MCF 10A (cell line): ENCODE results near the gene CAPSL. TPM values are rescaled to one million over a fixed set of nuclear protein-coding genes. Genes with fewer than 3 reads are reported as not detected.
A peak's percentile ranks its signal among the peaks of the same experiment; 100 is the strongest.

Source experiments
- BruUV-seq: library from RNA; stranded (reverse); fragments of 400-500 nt; replicated peaks from 2 replicates; lab custom pipeline; 2021; lab: Mats Ljungman, UMichigan
- CTCF ChIA-PET: fragments of 300-600 bp; sonication (Branson Sonifier 250); formaldehyde crosslinking; extraction: SDS; loops from one replicate; lab custom pipeline; 2021; ENCODE audit warnings: antibody characterized with exemption, inconsistent platforms; lab: Yijun Ruan, JAX
- POLR2A ChIA-PET: fragments of 300-600, 350-650 bp; sonication (Branson Sonifier 250); formaldehyde crosslinking; extraction: SDS; loops from one replicate; lab custom pipeline; 2020; ENCODE audit warnings: antibody characterized with exemption, inconsistent platforms; lab: Yijun Ruan, JAX
- DNase-seq: peaks from one replicate; pipeline ENCODE4 v3.0.0-alpha.2; 2018; ENCODE audit not compliant: unreplicated experiment
- H3K27ac Mint-ChIP-seq: one replicate; pipeline ENCODE4 v1.8.0; 2022; ENCODE audit warnings: mild to moderate bottlenecking, low read depth, mixed read lengths; ENCODE audit not compliant: unreplicated experiment
- H3K27me3 Mint-ChIP-seq: one replicate; pipeline ENCODE4 v1.8.0; 2022; ENCODE audit warnings: mixed read lengths; ENCODE audit not compliant: insufficient read depth, unreplicated experiment
- H3K36me3 Mint-ChIP-seq: one replicate; pipeline ENCODE4 v1.8.0; 2022; ENCODE audit warnings: mild to moderate bottlenecking, moderate library complexity, mixed read lengths; ENCODE audit not compliant: insufficient read depth, unreplicated experiment
- H3K4me1 Mint-ChIP-seq: one replicate; pipeline ENCODE4 v1.8.0; 2022; ENCODE audit warnings: mixed read lengths; ENCODE audit not compliant: insufficient read depth, unreplicated experiment
- H3K4me3 Mint-ChIP-seq: one replicate; pipeline ENCODE4 v1.8.0; 2022; ENCODE audit warnings: mild to moderate bottlenecking, moderate library complexity, mixed read lengths; ENCODE audit not compliant: unreplicated experiment
- H3K9me3 Mint-ChIP-seq: one replicate; pipeline ENCODE4 v1.8.0; 2022; ENCODE audit warnings: mixed read lengths; ENCODE audit not compliant: unreplicated experiment
- intact Hi-C: fragments of 100-400 bp; cut with micrococcal nuclease; formaldehyde crosslinking; loops from 2 replicates; pipeline ENCODE4 v1.14.1; 2022
- total RNA-seq: library from RNA; stranded (reverse); gene quantifications from 2 replicates; pipeline ENCODE4 v1.2.3, GENCODE V29; 2022
- TF ChIP-seq, protein P1 (sequence below): fragments of 200-600 bp; IDR thresholded peaks from one replicate; pipeline ENCODE4 v1.8.0; 2022; ENCODE audit warnings: antibody characterized with exemption, mild to moderate bottlenecking; ENCODE audit not compliant: unreplicated experiment

CAPSL gene
- total RNA-seq, 1 experiment from 2014 or later, result not detected

DNA sequence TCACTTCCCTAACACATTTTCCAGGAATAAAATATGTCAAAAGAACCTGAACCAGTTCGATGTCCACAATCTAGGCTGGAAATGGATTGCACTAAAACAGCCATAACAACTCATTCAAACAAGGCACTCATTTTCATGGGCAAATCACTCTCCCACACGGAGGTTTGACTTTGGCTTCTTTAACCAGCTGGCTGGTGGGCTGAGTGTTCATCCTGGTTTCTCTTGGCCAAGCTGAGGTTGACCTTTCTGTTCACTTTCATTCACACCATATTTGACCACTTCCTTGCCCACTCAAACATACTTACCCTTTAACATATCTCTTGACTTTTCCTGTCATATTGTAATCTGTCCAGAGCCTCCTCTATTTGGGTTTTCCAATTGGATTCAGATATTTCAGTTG is 76.3 kb downstream of the CAPSL start:
- POLR2A ChIA-PET, result interaction anchor here (0.6 to 0.8 kb wide), 2 partner anchors 10 to 23 kb away, joined by 3 to 4 read pairs; no protein-coding TSS in a partner anchor
- Mint-ChIP-seq H3K9me3 (no peaks in the 10 kb centered on the region), H3K27me3 (no peaks in the 10 kb centered on the region), H3K4me3 (no peak overlapping the region), H3K36me3 (no peaks in the 10 kb centered on the region), H3K4me1 (peaks cover 10% of the 10 kb centered on the region), H3K27ac (peak overlapping the region; percentile 39)
- TF ChIP-seq, protein P1, sequence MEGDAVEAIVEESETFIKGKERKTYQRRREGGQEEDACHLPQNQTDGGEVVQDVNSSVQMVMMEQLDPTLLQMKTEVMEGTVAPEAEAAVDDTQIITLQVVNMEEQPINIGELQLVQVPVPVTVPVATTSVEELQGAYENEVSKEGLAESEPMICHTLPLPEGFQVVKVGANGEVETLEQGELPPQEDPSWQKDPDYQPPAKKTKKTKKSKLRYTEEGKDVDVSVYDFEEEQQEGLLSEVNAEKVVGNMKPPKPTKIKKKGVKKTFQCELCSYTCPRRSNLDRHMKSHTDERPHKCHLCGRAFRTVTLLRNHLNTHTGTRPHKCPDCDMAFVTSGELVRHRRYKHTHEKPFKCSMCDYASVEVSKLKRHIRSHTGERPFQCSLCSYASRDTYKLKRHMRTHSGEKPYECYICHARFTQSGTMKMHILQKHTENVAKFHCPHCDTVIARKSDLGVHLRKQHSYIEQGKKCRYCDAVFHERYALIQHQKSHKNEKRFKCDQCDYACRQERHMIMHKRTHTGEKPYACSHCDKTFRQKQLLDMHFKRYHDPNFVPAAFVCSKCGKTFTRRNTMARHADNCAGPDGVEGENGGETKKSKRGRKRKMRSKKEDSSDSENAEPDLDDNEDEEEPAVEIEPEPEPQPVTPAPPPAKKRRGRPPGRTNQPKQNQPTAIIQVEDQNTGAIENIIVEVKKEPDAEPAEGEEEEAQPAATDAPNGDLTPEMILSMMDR, result no peak
- intact Hi-C loops, result no loop called here
- BruUV-seq, result no TSS peak
- no peak for DNase-seq
- CTCF ChIA-PET, result interaction anchor here (1.4 kb wide), 1 partner anchor 8 kb away, joined by 3 read pairs; no protein-coding TSS in a partner anchor

DNA sequence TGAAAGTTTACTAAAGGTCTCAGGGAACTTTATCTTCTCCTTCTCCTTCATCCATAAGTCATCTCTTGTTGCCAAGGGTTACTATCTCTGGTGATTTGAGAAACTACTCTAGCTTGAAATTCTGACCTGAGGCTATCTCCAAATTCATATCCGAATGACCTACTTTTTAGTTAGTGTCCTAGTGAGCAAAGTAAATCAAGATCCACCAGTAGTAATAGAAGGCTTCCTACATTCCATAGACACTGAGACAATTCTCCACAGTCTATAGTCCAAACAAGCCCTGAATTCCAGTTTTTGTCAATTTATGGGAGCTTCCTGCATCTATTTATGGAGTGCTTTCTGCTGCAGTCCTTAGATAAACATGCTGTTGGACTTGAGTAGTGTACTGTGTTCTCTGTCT is 76.7 kb downstream of the CAPSL start:
- TF ChIP-seq, protein P1, result no peak
- POLR2A ChIA-PET, result interaction anchor here (0.6 to 0.8 kb wide), 2 partner anchors 11 to 24 kb away, joined by 3 to 4 read pairs; no protein-coding TSS in a partner anchor
- Mint-ChIP-seq H3K36me3 (no peaks in the 10 kb centered on the region), H3K9me3 (no peaks in the 10 kb centered on the region), H3K4me3 (no peak overlapping the region), H3K4me1 (peaks cover 14% of the 10 kb centered on the region), H3K27ac (peak overlapping the region; percentile 39), H3K27me3 (no peaks in the 10 kb centered on the region)
- CTCF ChIA-PET, result no interaction called here
- no peak for DNase-seq
- intact Hi-C loops, result no loop called here
- no TSS peak for BruUV-seq

DNA sequence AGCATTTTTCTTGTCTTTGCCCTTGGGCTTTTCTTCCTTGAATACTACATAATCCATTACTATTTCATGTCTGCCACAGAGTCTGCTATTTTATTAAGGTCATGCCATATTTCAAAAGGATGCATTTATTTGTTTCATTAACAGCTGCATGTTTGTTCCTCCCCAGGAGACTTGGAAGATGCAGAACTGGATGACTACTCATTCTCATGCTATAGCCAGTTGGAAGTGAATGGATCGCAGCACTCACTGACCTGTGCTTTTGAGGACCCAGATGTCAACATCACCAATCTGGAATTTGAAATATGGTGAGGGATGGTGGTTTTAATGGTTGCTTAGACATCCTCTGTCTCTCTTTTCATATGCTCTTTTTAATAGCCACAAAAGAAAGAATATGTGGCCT is 77.7 kb downstream of the CAPSL start:
- H3K36me3 Mint-ChIP-seq, result no peaks in the 10 kb centered on the region
- CTCF ChIA-PET, result interaction anchor here (0.6 to 0.7 kb wide), 2 partner anchors 18 to 21 kb away, joined by 3 read pairs; no protein-coding TSS in a partner anchor
- DNase-seq, result no peak
- no peaks in the 10 kb centered on the region for H3K9me3 Mint-ChIP-seq
- POLR2A ChIA-PET, result no interaction called here
- H3K27ac Mint-ChIP-seq, result no peak overlapping the region
- peaks cover 17% of the 10 kb centered on the region for H3K4me1 Mint-ChIP-seq
- TF ChIP-seq, protein P1, result no peak
- H3K4me3 Mint-ChIP-seq, result no peak overlapping the region
- no TSS peak for BruUV-seq
- no peaks in the 10 kb centered on the region for H3K27me3 Mint-ChIP-seq
- intact Hi-C loops, result no loop called here

DNA sequence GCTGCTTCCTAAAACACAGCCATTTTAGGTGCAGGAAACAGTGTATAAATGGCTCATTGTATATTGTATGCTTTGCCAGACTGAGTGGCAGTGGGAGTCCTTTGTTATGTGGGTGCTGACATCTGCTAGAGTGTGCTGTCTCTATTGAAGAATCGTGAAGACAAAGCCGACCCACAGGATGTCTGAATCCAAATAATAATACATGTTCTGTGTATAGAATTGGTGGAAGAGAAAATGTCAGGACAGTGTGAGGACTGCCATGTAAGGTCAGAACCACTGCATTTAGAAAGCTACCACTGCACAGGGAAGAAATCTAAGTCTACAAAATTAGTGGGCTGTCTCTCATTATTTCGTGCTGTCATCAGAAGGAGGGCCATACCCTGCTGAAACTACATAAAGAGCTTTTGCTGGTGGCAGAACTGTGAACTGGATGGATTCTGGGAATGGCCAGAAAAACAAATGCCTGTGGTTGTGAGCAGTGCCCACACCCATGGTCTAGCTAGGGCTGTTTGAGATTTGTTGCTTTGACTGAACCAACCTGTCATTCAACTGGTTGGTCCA is 79.2 kb downstream of the CAPSL start:
- TF ChIP-seq, protein P1, result no peak
- ChIA-PET CTCF (interaction anchor here (0.6 to 1.1 kb wide), 3 partner anchors 65 to 142 kb away, joined by 3 to 5 read pairs (median 4); no protein-coding TSS in a partner anchor), POLR2A (interaction anchor here (1.0 kb wide), 1 partner anchor 23 kb away, joined by 4 read pairs; no protein-coding TSS in a partner anchor)
- intact Hi-C loops, result loop anchor here (5.0 kb wide), 1 partner anchor 87 kb away; no protein-coding TSS in a partner anchor
- Mint-ChIP-seq H3K4me3 (no peak overlapping the region), H3K36me3 (no peaks in the 10 kb centered on the region), H3K27me3 (no peaks in the 10 kb centered on the region), H3K4me1 (peaks cover 31% of the 10 kb centered on the region), H3K9me3 (no peaks in the 10 kb centered on the region), H3K27ac (peak overlapping the region; percentile 10)
- BruUV-seq, result no TSS peak
- no peak for DNase-seq
